CMK (cell line): ENCODE results near the gene EFNB1.

ENCODE experiments used
- DNase-seq: peaks from one replicate; pipeline ENCODE4 v3.0.0-alpha.2; 2010; ENCODE audit warnings: low read depth

EFNB1 gene

DNA sequence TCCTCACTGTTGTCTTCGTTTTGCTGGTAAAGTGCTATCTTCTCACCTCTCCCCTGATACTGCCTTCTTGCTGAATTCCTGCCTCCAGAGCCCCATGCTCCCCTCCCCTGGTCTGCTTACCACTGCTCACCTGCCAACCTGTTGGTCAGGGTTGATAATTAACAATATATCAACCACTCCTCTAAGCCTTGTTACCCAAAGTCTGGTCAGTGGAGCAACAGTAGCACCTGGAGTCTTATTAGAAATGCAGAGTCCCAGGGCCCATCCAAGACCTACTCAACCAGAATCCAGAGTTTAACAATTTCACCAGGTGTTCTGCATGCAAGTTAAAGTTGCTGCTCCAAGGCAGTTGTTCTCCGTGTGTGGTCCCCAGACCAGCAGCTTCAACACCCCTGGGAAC is 55.0 kb downstream of the EFNB1 start:
- no peak for DNase-seq

DNA sequence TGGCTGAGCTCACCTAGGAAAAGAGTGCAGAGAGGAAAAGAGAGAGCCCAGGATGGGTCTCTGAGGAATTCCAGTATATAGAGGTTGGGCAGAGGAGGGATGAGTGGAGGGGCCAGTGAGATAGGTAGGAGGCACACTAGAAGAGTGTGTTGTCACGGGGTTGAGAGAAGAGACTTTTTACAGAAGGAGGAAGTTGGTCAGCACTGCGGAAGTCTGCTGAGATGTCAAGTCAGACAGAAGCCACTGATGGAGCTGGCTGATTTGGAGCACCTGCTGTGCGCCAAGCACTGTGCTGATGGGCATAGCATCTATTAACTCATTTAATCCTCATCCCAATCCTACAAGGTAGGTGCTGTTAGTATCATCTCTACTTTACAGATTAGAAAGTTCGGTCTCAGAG is 60.4 kb downstream of the EFNB1 start:
- DNase-seq, result no peak
